HG03097 (cell line): ENCODE results near the gene SNX20.

Experiments used
- ATAC-seq: cut with Tn5 transposase; IDR thresholded peaks from one replicate; pipeline ENCODE4 v1.9.1; 2021; ENCODE audit not compliant: unreplicated experiment, low FRiP score

SNX20 gene

DNA sequence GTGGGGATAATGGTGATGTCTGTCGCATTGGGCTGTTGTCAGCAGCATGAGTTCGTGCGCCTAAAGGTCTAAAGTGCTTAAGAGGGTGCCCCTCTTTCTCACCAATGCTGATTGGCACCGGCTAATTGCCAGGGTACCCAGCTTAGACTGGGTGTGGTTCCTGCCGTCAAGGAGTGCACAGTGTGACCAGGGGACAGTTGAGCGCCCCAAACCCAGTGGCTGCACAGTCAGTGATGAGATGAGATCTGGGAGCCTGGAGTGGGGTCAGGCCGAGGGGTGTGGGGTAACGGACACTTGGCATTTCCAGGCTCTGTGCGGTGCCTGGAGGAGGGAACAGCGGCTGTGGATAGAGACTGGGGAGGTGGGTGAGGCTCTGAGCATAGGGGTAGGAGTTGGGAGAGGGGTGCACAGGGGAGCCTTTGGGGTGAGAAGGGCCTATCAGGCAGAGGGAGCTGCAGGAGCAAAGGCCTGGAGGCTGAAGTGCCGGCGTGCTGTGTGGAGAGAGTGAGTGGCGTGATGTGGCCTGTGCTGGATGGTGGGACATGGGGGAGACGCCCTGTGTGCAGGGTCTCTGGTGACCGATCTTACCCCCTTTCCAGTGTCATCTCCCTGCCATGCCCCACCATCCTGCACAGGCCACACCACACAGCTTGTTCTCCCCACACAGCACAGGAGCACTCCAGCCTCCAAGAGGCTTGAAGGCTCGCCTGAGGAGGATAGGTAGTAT, 58.3 kb downstream of the SNX20 start:
- ATAC-seq: no peak

DNA sequence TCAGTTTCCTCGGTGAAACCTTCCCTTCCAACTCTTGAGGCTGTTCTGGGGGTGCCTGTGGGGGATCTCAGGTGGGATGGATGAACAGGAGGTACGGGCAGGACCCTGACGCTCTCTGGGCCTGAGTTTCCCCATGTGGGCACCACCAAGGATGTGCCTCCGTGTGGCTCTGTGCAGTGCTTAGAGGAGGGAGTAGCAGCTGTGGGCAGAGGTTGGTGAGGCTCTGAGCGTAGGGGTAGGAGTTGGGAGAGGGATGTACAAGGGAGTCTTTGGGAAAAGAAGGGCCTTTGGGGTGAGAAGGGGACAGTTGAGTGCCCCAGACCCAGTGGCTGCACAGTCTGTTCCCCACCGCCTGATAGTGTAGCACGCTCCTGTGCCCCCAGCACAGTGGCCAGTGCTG, 59.1 kb downstream of the SNX20 start:
- ATAC-seq: no peak
